Hepatocyte (in vitro differentiated cells): ENCODE measurements around the gene ADAMTS12. TPM values are rescaled to one million over a fixed set of nuclear protein-coding genes. Genes with fewer than 3 reads are reported as not detected.

ENCODE experiments used
- DNase-seq: peaks from one replicate; pipeline ENCODE4 v3.0.0-alpha.2; 2016; ENCODE audit warnings: low spot score
- H2AFZ ChIP-seq: fragments of 200-600 bp; sonication (generic); 2 replicates; pipeline ENCODE4 v1.6.0; 2016; ENCODE audit warnings: antibody characterized with exemption, mild to moderate bottlenecking
- H3K27ac ChIP-seq: fragments of 200-600 bp; sonication (generic); 2 replicates; pipeline ENCODE4 v1.5.1; 2016; ENCODE audit warnings: mild to moderate bottlenecking
- H3K27me3 ChIP-seq: fragments of 200-600 bp; sonication (generic); 2 replicates; pipeline ENCODE4 v1.6.1; 2016
- H3K36me3 ChIP-seq: fragments of 200-600 bp; sonication (generic); replicated peaks from 2 replicates; pipeline ENCODE4 v1.5.1; 2016; ENCODE audit warnings: low read depth; ENCODE audit not compliant: insufficient read depth
- H3K4me1 ChIP-seq: fragments of 200-600 bp; sonication (generic); 2 replicates; pipeline ENCODE4 v1.5.1; 2016; ENCODE audit warnings: mild to moderate bottlenecking, moderate library complexity; ENCODE audit not compliant: insufficient read depth
- H3K4me2 ChIP-seq: fragments of 200-600 bp; sonication (generic); 2 replicates; pipeline ENCODE4 v1.6.0; 2016
- H3K4me3 ChIP-seq: fragments of 200-600 bp; sonication (generic); 2 replicates; pipeline ENCODE4 v1.5.1; 2016; ENCODE audit warnings: mild to moderate bottlenecking
- H3K79me2 ChIP-seq: fragments of 200-600 bp; sonication (generic); 2 replicates; pipeline ENCODE4 v1.6.0; 2017; ENCODE audit warnings: mild to moderate bottlenecking
- H3K9me2 ChIP-seq: fragments of 200-600 bp; sonication (generic); replicated peaks from 2 replicates; pipeline ENCODE4 v1.6.0; 2017; ENCODE audit warnings: mild to moderate bottlenecking; ENCODE audit not compliant: insufficient read depth
- H3K9me3 ChIP-seq: fragments of 200-600 bp; sonication (generic); 2 replicates; pipeline ENCODE4 v1.5.1; 2016; ENCODE audit warnings: low read depth, mild to moderate bottlenecking
- H4K20me1 ChIP-seq: fragments of 200-600 bp; sonication (generic); 2 replicates; pipeline ENCODE4 v1.6.0; 2016; ENCODE audit warnings: mild to moderate bottlenecking; ENCODE audit not compliant: insufficient read depth, poor library complexity, severe bottlenecking
- CTCF ChIP-seq: fragments of 200-600 bp; sonication (generic); IDR thresholded peaks from 2 replicates; pipeline ENCODE4 v1.5.1; 2016; ENCODE audit warnings: antibody characterized with exemption, mild to moderate bottlenecking; ENCODE audit not compliant: poor library complexity
- EZH2 ChIP-seq: fragments of 200-600 bp; sonication (generic); IDR thresholded peaks from 2 replicates; pipeline ENCODE4 v1.6.1; 2016; ENCODE audit warnings: antibody characterized with exemption, mild to moderate bottlenecking, borderline replicate concordance
- EZH2phosphoT487 ChIP-seq: fragments of 200-600 bp; sonication (generic); IDR thresholded peaks from one replicate; pipeline ENCODE4 v1.6.1; 2018; ENCODE audit warnings: antibody characterized with exemption, mild to moderate bottlenecking, low read depth, moderate library complexity; ENCODE audit not compliant: unreplicated experiment, severe bottlenecking
- WGBS: methylation state at CpG from one replicate; pipeline ENCODE4 v1.1.6; 2016; ENCODE audit warnings: low lambda C conversion rate; ENCODE audit errors: missing lambda C conversion rate; 5-methylcytosine and 5-hydroxymethylcytosine counted together
- polyA plus RNA-seq: library from polyadenylated mRNA; unstranded; fragments of >200 nt; fragmentation: Nextera tagmentation; extraction: Ambion mirVana; gene quantifications from 2 replicates; pipeline ENCODE4 v1.2.1, GENCODE V29; 2016
- total RNA-seq: library from RNA; depleted of rRNA; stranded (reverse); fragments of >200 nt; gene quantifications from 2 replicates; pipeline ENCODE4 v1.2.3, GENCODE V29; 2014

Gene ADAMTS12
- total and polyA plus RNA-seq, 2 experiments from 2014 or later: 3.2 to 8.9 TPM

DNA sequence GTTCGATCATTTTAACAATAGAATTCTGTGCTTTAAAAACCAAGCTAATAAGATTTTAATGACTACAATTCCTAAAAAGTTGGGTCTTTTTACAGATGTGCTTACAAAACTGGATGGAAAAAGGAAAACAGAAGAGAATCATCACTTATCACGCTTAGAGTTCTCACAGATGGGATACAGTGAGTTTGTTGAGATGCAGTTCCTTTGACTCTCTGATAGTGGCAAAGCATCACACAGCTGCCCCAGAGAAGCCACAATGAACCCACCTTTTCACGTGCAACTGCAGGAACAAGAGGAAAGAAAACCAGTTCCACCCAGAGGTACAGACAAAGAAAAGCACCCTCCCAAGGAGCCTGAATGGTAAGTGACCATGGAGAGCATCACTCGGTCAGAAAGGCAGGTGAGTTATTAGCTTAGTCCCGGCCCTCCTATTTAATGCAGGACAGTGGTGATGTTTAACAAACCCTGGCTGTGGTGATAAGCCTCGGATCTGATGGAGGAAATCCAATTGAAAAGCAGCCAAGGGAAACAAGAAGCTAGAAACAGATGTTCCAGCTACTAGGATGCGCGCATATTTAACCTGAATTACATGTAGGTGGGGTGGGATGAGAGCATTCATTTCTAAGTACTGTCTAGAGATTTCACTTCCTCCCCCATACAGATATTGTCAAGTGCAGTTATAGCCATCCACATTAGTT lies 283.3 kb downstream of the ADAMTS12 start:
- no peaks in the 10 kb centered on the region for H3K4me1 ChIP-seq
- no peaks in the 10 kb centered on the region for H3K79me2 ChIP-seq
- H3K4me3 ChIP-seq: no peak overlapping the region
- no peak overlapping the region for H3K27ac ChIP-seq
- 68% methylated on average over 8 of the region's 8 CpGs for WGBS
- no peak for DNase-seq
- no peaks in the 10 kb centered on the region for H3K9me2 ChIP-seq
- no peaks in the 10 kb centered on the region for H3K36me3 ChIP-seq
- no peak for TF ChIP-seq EZH2phosphoT487
- H3K4me2 ChIP-seq: no peak overlapping the region
- no peaks in the 10 kb centered on the region for H4K20me1 ChIP-seq
- no peak overlapping the region for H2AFZ ChIP-seq
- H3K27me3 ChIP-seq: no peaks in the 10 kb centered on the region
- no peaks in the 10 kb centered on the region for H3K9me3 ChIP-seq

GRCh38 chr5:33604503-33604902 lies 287.3 kb downstream of the ADAMTS12 start:
- no peaks in the 10 kb centered on the region for H3K9me3 ChIP-seq
- TF ChIP-seq EZH2phosphoT487 (no peak), CTCF (no peak), EZH2 (no peak)
- no peaks in the 10 kb centered on the region for H3K79me2 ChIP-seq
- H3K4me1 ChIP-seq: no peaks in the 10 kb centered on the region
- H3K4me2 ChIP-seq: no peak overlapping the region
- no peak overlapping the region for H2AFZ ChIP-seq
- no peak overlapping the region for H3K27ac ChIP-seq
- H3K27me3 ChIP-seq: no peaks in the 10 kb centered on the region
- no peak overlapping the region for H3K4me3 ChIP-seq
- no peaks in the 10 kb centered on the region for H4K20me1 ChIP-seq
- 94% methylated on average over 2 of the region's 2 CpGs for WGBS
- no peaks in the 10 kb centered on the region for H3K9me2 ChIP-seq
- no peak for DNase-seq
- no peaks in the 10 kb centered on the region for H3K36me3 ChIP-seq

DNA sequence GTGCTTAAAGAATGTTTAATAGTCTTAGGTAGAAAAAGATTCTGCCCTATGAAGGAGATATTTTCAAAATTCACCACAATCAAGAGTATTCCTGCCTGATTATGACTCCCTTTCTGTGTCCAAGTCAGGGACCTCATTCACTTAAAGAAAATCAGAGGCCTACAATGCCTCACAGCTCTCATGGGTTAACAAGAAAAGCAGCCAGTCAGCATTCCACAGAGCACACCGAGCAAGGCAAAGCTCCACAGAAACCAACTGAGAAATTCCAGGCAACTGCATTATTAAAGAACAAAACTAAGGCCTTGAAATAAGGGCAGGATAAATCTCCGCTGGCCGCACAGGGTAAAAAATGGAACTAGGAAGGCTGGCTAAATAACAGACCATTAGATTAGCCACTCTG lies 289.9 kb downstream of the ADAMTS12 start:
- Histone ChIP-seq H3K36me3 (no peaks in the 10 kb centered on the region), H3K9me2 (no peaks in the 10 kb centered on the region), H2AFZ (no peak overlapping the region), H3K4me1 (no peaks in the 10 kb centered on the region), H3K9me3 (no peaks in the 10 kb centered on the region), H3K27ac (peak overlapping the region; percentile 36), H3K4me3 (no peak overlapping the region), H3K79me2 (no peaks in the 10 kb centered on the region), H3K4me2 (no peak overlapping the region), H4K20me1 (no peaks in the 10 kb centered on the region), H3K27me3 (no peaks in the 10 kb centered on the region)
- 61% methylated on average over 3 of the region's 3 CpGs for WGBS
- TF ChIP-seq EZH2 (no peak), CTCF (no peak), EZH2phosphoT487 (no peak)
- peak; percentile 38 for DNase-seq

GRCh38 chr5:33595303-33595702 lies 296.5 kb downstream of the ADAMTS12 start:
- Histone ChIP-seq H3K4me1 (no peaks in the 10 kb centered on the region), H3K79me2 (no peaks in the 10 kb centered on the region), H3K9me2 (no peaks in the 10 kb centered on the region), H3K27ac (no peak overlapping the region), H3K4me3 (no peak overlapping the region), H3K9me3 (no peaks in the 10 kb centered on the region), H4K20me1 (no peaks in the 10 kb centered on the region), H3K27me3 (no peaks in the 10 kb centered on the region), H2AFZ (no peak overlapping the region), H3K4me2 (no peak overlapping the region), H3K36me3 (no peaks in the 10 kb centered on the region)
- no peak for DNase-seq
- TF ChIP-seq EZH2phosphoT487 (no peak), EZH2 (no peak), CTCF (no peak)
- WGBS: 72% methylated on average over 4 of the region's 4 CpGs
